NCI-H1436 treated with DMSO at 0.1 percent for 48 hours (cell line): ENCODE measurements around the gene MYOD1.

Experiments used
- DNase-seq: peaks from one replicate; lab custom pipeline; 2025; lab: John Stamatoyannopoulos, UW

MYOD1 gene

GRCh38 chr11:17702876-17703275 is 16.5 kb upstream of the MYOD1 start:
- no peak for DNase-seq

- DNase-seq = no peak
These were observed 15.4 kb upstream of the MYOD1 start for GRCh38 chr11:17703951-17704350.

- no peak for DNase-seq
These were observed 11.5 kb upstream of the MYOD1 start for GRCh38 chr11:17707830-17708229.

- no peak for DNase-seq
These were observed 7.5 kb upstream of the MYOD1 start for GRCh38 chr11:17711836-17712235.

- no peak for DNase-seq
These were observed 5.5 kb upstream of the MYOD1 start for GRCh38 chr11:17713851-17714250.

GRCh38 chr11:17714356-17714854 is 5.0 kb upstream of the MYOD1 start:
- no peak for DNase-seq

- no peak for DNase-seq
These were observed 4.5 kb upstream of the MYOD1 start for GRCh38 chr11:17714870-17715269.

GRCh38 chr11:17716807-17717206 is 2.6 kb upstream of the MYOD1 start:
- no peak for DNase-seq

- DNase-seq = no peak
These were observed 1.4 kb upstream of the MYOD1 start for GRCh38 chr11:17718015-17718414.

GRCh38 chr11:17718510-17718962 is 835 bp upstream of the MYOD1 start:
- no peak for DNase-seq

- no peak for DNase-seq
These were observed 796 bp downstream of the MYOD1 start for GRCh38 chr11:17719938-17720795.

- DNase-seq = no peak
These were observed 1.4 kb downstream of the MYOD1 start for GRCh38 chr11:17720796-17721171.

GRCh38 chr11:17721242-17721999 is 2.0 kb downstream of the MYOD1 start:
- no peak for DNase-seq

- no peak for DNase-seq
These were observed 2.8 kb downstream of the MYOD1 start for GRCh38 chr11:17722000-17722643.

GRCh38 chr11:17724020-17724908 is 4.9 kb downstream of the MYOD1 start:
- DNase-seq = no peak

GRCh38 chr11:17725174-17725573 is 5.8 kb downstream of the MYOD1 start:
- no peak for DNase-seq

- no peak for DNase-seq
These were observed 10.8 kb downstream of the MYOD1 start for GRCh38 chr11:17730137-17730536.

- peak; percentile 52 for DNase-seq
These were observed 11.5 kb downstream of the MYOD1 start for GRCh38 chr11:17730608-17731462.

GRCh38 chr11:17733261-17733660 is 13.9 kb downstream of the MYOD1 start:
- DNase-seq = no peak

GRCh38 chr11:17734418-17734911 is 15.1 kb downstream of the MYOD1 start, which contains the start of gene KCNC1:
Gene KCNC1 (plus strand): TSS chr11:17734781. CDS start chr11:17736003, 1,222 bp downstream.
- DNase-seq = peak; percentile 33
